Ishikawa (cell line): Measurements from ENCODE around the gene DCTPP1.

Experiments
- CEBPB ChIP-seq: IDR thresholded peaks from 2 replicates; pipeline ENCODE4 v1.6.1; 2012
- CREB1 ChIP-seq: IDR thresholded peaks from 2 replicates; pipeline ENCODE4 v1.6.1; 2012; ENCODE audit warnings: low read depth
- EGR1 ChIP-seq: IDR thresholded peaks from 2 replicates; pipeline ENCODE4 v1.6.1; 2012
- EP300 ChIP-seq: IDR thresholded peaks from 2 replicates; pipeline ENCODE4 v1.6.1; 2012; ENCODE audit warnings: borderline replicate concordance
- FOXM1 ChIP-seq: IDR thresholded peaks from 2 replicates; pipeline ENCODE4 v1.6.1; 2012; ENCODE audit warnings: low read depth, borderline replicate concordance
- NFIC ChIP-seq: IDR thresholded peaks from 2 replicates; pipeline ENCODE4 v1.6.1; 2012
- RAD21 ChIP-seq: IDR thresholded peaks from 2 replicates; pipeline ENCODE4 v1.6.1; 2012; ENCODE audit warnings: low read depth
- TAF1 ChIP-seq: IDR thresholded peaks from 2 replicates; pipeline ENCODE4 v1.6.1; 2012; ENCODE audit warnings: low read depth, mild to moderate bottlenecking
- TCF12 ChIP-seq: IDR thresholded peaks from 2 replicates; pipeline ENCODE4 v1.6.1; 2012; ENCODE audit warnings: low read depth
- TEAD4 ChIP-seq: IDR thresholded peaks from 2 replicates; pipeline ENCODE4 v1.6.1; 2012
- YY1 ChIP-seq: IDR thresholded peaks from 2 replicates; pipeline ENCODE4 v1.6.1; 2012; ENCODE audit warnings: low read depth
- ZBTB7A ChIP-seq: IDR thresholded peaks from 2 replicates; pipeline ENCODE4 v1.6.1; 2012; ENCODE audit warnings: low read depth
- TF ChIP-seq, protein P1 (sequence below): IDR thresholded peaks from 2 replicates; pipeline ENCODE4 v1.6.1; 2012
- TF ChIP-seq, protein P2 (sequence below): IDR thresholded peaks from 2 replicates; pipeline ENCODE4 v1.6.1; 2012
- TF ChIP-seq, protein P3 (sequence below): IDR thresholded peaks from 2 replicates; pipeline ENCODE4 v1.6.1; 2012; ENCODE audit warnings: low read depth, mild to moderate bottlenecking

Gene DCTPP1

DNA sequence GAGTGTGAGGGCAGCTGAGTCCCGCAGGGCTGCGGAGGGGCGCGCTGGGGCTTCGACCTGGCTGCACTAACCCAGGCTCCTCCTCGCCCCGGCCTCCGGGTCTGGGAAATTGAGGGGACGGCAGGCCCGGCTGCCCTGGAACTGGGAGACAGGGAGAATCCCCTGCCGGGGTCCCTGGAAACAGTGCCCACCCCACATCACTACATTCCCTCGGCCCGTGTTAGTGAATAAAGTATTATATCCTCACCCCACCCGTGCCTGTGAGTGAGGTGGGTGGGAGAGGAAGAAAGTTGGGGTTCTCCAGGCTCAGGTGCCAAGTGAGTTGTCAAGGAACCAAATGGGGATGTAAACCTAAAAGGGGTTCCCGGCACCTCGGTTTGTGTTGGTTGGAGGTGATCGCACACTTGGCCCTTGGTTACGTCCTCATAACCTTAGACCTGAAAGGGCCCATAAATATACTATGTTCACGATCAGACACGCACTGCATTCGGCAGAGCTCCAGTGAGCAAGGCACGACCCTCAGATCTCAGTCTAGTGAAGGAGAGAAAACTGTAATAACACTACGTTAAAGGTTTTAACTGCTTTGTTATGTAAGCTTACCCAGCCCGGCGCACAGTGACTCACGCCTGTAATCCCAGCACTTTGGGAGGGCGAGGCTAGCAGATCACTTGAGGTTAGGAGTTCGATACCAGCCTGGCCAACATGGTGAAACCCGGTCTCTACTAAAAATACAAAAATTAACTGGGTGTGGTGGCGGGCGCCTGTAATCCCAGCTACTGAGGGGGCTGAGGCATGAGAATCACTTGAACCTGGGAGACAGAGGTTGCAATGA is 11.3 kb downstream of the DCTPP1 start:
- TF ChIP-seq EGR1, result no peak
- no peak for TF ChIP-seq TEAD4
- no peak for TF ChIP-seq FOXM1

DNA sequence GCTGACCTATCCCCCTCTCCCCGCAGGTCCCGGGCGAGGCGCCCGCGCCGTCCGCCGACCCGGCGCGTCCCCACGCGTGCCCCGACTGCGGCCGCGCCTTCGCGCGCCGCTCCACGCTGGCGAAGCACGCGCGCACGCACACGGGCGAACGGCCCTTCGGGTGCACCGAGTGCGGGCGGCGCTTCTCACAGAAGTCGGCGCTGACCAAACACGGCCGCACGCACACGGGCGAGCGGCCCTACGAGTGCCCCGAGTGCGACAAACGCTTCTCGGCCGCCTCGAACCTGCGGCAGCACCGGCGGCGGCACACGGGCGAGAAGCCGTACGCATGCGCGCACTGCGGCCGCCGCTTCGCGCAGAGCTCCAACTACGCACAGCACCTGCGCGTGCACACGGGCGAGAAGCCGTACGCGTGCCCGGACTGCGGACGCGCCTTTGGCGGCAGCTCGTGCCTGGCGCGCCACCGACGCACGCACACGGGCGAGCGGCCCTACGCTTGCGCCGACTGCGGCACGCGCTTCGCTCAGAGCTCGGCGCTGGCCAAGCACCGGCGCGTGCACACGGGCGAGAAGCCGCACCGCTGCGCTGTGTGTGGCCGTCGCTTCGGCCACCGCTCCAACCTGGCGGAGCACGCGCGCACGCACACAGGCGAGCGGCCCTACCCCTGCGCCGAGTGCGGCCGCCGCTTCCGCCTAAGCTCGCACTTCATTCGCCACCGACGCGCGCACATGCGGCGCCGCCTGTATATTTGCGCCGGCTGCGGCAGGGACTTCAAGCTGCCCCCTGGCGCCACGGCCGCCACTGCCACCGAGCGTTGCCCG is 12.1 kb downstream of the DCTPP1 start:
- TF ChIP-seq, protein P1, sequence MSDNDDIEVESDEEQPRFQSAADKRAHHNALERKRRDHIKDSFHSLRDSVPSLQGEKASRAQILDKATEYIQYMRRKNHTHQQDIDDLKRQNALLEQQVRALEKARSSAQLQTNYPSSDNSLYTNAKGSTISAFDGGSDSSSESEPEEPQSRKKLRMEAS, result peak; percentile 94
- TF ChIP-seq YY1 (no peak), FOXM1 (no peak), RAD21 (no peak; the same call in 1 of the 2 replicates), TAF1 (peak; percentile 39), TCF12 (peak; percentile 67; the same call in 1 of the 2 replicates), EGR1 (peak; percentile 35)

DNA sequence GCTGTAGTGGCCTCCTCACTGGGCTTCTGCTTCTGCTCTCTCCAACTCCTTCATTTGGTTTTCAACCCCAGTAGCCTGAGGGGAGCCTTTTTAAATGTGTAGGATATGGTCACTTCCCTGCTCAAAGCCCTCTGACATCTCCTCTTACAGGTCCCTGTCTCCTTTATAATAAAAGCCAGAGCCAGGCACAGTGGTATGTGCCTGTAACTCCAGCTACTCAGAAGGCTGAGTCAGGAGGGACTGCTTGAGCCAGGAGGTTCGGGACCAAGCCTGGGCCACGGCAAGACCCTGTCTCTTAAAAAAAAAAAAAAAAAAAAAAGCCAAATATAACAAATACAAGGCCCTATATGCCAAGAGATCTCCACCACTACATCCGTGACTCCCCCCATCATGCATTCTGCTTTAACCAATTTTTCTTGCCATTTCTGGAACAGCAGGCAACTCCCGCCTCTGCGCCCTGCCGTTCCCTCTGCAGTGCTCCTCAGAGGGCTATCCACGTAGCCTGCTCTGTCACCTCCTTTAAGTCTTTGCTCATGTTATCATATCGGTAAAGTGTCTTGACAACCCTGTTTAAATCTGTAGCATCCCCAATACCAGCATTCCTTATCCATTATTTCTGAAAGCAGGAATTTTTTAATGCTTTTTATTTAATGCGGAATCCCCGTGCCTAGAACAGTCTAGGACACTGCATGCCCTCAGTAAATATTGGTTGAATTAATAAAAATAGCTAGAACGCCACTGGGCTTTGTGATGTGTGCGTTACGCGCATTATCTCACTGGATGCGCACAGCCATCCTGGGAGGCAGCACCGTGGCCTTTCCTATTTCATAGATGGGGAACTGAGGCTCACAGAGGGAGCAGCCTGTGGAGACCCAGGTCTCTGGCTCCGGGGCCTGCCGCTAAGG is 13.0 kb downstream of the DCTPP1 start:
- TF ChIP-seq, protein P2, sequence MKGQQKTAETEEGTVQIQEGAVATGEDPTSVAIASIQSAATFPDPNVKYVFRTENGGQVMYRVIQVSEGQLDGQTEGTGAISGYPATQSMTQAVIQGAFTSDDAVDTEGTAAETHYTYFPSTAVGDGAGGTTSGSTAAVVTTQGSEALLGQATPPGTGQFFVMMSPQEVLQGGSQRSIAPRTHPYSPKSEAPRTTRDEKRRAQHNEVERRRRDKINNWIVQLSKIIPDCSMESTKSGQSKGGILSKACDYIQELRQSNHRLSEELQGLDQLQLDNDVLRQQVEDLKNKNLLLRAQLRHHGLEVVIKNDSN, result no peak
- TF ChIP-seq, protein P3, sequence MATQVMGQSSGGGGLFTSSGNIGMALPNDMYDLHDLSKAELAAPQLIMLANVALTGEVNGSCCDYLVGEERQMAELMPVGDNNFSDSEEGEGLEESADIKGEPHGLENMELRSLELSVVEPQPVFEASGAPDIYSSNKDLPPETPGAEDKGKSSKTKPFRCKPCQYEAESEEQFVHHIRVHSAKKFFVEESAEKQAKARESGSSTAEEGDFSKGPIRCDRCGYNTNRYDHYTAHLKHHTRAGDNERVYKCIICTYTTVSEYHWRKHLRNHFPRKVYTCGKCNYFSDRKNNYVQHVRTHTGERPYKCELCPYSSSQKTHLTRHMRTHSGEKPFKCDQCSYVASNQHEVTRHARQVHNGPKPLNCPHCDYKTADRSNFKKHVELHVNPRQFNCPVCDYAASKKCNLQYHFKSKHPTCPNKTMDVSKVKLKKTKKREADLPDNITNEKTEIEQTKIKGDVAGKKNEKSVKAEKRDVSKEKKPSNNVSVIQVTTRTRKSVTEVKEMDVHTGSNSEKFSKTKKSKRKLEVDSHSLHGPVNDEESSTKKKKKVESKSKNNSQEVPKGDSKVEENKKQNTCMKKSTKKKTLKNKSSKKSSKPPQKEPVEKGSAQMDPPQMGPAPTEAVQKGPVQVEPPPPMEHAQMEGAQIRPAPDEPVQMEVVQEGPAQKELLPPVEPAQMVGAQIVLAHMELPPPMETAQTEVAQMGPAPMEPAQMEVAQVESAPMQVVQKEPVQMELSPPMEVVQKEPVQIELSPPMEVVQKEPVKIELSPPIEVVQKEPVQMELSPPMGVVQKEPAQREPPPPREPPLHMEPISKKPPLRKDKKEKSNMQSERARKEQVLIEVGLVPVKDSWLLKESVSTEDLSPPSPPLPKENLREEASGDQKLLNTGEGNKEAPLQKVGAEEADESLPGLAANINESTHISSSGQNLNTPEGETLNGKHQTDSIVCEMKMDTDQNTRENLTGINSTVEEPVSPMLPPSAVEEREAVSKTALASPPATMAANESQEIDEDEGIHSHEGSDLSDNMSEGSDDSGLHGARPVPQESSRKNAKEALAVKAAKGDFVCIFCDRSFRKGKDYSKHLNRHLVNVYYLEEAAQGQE, result no peak
- TF ChIP-seq RAD21 (no peak), EGR1 (no peak), TEAD4 (no peak), ZBTB7A (no peak), EP300 (no peak), FOXM1 (no peak), YY1 (no peak), TCF12 (no peak), NFIC (no peak), TAF1 (no peak; the same call in 1 of the 2 replicates), CREB1 (no peak), CEBPB (no peak)
- TF ChIP-seq, protein P1, result no peak

DNA sequence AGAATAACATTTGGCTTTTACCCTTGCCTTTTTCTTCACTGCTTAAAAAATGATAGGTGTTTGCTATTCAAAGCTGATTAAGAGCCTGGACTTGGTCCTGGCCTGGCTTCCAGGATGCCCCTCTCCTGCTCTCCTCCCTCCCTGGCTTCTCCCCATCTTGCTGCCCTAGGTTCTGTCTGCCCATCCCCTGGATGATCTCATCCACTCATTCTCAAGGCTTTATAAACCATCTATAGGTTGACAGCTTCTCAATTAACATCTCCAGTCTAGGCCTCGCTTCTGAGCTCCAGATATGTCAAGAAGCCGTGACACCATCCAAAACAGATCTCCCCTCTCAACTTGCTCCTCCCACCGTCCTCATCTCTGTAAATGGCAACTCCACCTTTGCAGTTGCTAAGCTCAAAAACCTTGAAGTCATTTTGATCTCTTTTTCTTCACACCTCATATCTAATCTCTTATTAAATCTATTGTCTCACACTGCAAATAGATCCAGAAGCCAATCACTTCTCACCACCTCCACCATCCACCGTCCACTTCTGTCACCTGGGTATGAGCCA is 13.7 kb downstream of the DCTPP1 start:
- TF ChIP-seq FOXM1 (no peak), EP300 (no peak), TEAD4 (no peak), CREB1 (no peak), TAF1 (no peak), NFIC (no peak), RAD21 (no peak)
- TF ChIP-seq, protein P1, result no peak
- TF ChIP-seq, protein P3, result no peak

DNA sequence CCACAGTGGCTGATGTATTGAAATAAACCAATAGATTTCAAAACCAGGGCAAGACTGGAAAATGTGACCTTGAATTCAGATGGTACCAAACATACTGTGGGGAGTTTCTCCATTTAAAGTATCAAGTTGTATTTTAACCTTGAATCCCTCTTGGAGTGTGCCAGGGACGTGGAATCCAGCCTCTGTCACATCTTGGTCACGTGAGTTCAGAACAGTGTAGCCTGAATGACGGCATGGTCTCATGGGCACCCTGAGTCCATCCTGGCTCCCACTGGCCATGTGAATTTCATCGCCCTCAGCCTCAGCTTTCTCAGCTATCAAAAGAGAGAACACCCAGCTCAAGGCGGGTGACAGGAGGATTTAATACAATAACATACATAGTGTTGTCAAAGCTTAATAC is 15.7 kb downstream of the DCTPP1 start:
- TF ChIP-seq EP300 (no peak), YY1 (no peak), TEAD4 (no peak), EGR1 (no peak), RAD21 (no peak), FOXM1 (no peak)
- TF ChIP-seq, protein P1, result no peak
- TF ChIP-seq, protein P2, result no peak
- TF ChIP-seq, protein P3, result no peak
